ENCODE measurements around the gene ACSL5. TPM values are rescaled to one million over a fixed set of nuclear protein-coding genes. Genes with fewer than 3 reads are reported as not detected.

Gene ACSL5
- total RNA-seq, 1 donor from 2014 or later: 1.5 TPM

- DNase-seq (ENCODE audit: low read depth): no peak
- H3K27me3 ChIP-seq (ENCODE audit: control insufficient read depth, insufficient read depth, low read length): no peaks in the 10 kb centered on the region
- no peak for TF ChIP-seq CTCF (IDR thresholded peaks at IDR 0.05; ENCODE audit: insufficient read depth, low read length, poor library complexity, severe bottlenecking)
- H3K36me3 ChIP-seq (ENCODE audit: control insufficient read depth, insufficient read depth, low read length): no peaks in the 10 kb centered on the region
- no peak overlapping the region for H3K4me3 ChIP-seq (ENCODE audit: low read depth, low read length)
Measured at GRCh38 chr10:112352044-112352443, 21.9 kb upstream of the ACSL5 start.

- TF ChIP-seq CTCF (IDR thresholded peaks at IDR 0.05; ENCODE audit: insufficient read depth, low read length, poor library complexity, severe bottlenecking): no peak
- Histone ChIP-seq H3K27me3 (ENCODE audit: control insufficient read depth, insufficient read depth, low read length) (no peaks in the 10 kb centered on the region), H3K4me3 (ENCODE audit: low read depth, low read length) (no peak overlapping the region), H3K36me3 (ENCODE audit: control insufficient read depth, insufficient read depth, low read length) (no peaks in the 10 kb centered on the region)
- no peak for DNase-seq (ENCODE audit: low read depth)
Measured at GRCh38 chr10:112353046-112353445, 20.9 kb upstream of the ACSL5 start.

- TF ChIP-seq CTCF (IDR thresholded peaks at IDR 0.05; ENCODE audit: insufficient read depth, low read length, poor library complexity, severe bottlenecking): no peak
- no peak overlapping the region for H3K4me3 ChIP-seq (ENCODE audit: low read depth, low read length)
- no peaks in the 10 kb centered on the region for H3K36me3 ChIP-seq (ENCODE audit: control insufficient read depth, insufficient read depth, low read length)
- H3K27me3 ChIP-seq (ENCODE audit: control insufficient read depth, insufficient read depth, low read length): no peaks in the 10 kb centered on the region
- DNase-seq (ENCODE audit: low read depth): no peak
Measured at GRCh38 chr10:112356686-112357085, 17.2 kb upstream of the ACSL5 start.

GRCh38 chr10:112359606-112360307 lies 14.2 kb upstream of the ACSL5 start:
- TF ChIP-seq CTCF (IDR thresholded peaks at IDR 0.05; ENCODE audit: insufficient read depth, low read length, poor library complexity, severe bottlenecking): no peak
- DNase-seq (ENCODE audit: low read depth): no peak
- H3K36me3 ChIP-seq (ENCODE audit: control insufficient read depth, insufficient read depth, low read length): no peaks in the 10 kb centered on the region
- no peaks in the 10 kb centered on the region for H3K27me3 ChIP-seq (ENCODE audit: control insufficient read depth, insufficient read depth, low read length)
- no peak overlapping the region for H3K4me3 ChIP-seq (ENCODE audit: low read depth, low read length)

GRCh38 chr10:112360308-112361270 lies 13.3 kb upstream of the ACSL5 start:
- DNase-seq (ENCODE audit: low read depth): no peak
- H3K36me3 ChIP-seq (ENCODE audit: control insufficient read depth, insufficient read depth, low read length): no peaks in the 10 kb centered on the region
- H3K27me3 ChIP-seq (ENCODE audit: control insufficient read depth, insufficient read depth, low read length): no peaks in the 10 kb centered on the region
- no peak for TF ChIP-seq CTCF (IDR thresholded peaks at IDR 0.05; ENCODE audit: insufficient read depth, low read length, poor library complexity, severe bottlenecking)
- no peak overlapping the region for H3K4me3 ChIP-seq (ENCODE audit: low read depth, low read length)
